PFSK-1 (cell line): ENCODE results near the gene DPP9.

ENCODE experiments used
- FOXP2 ChIP-seq: optimal IDR thresholded peaks from 2 replicates; pipeline ENCODE3; 2011; ENCODE audit warnings: borderline replicate concordance, control low read depth, inconsistent platforms; ENCODE audit not compliant: insufficient read depth; ENCODE audit errors: extremely low read length, extremely low read depth
- SIN3A ChIP-seq: IDR thresholded peaks from 2 replicates; pipeline ENCODE4 v1.6.1; 2012; ENCODE audit warnings: mild to moderate bottlenecking, low read length, moderate library complexity, borderline replicate concordance; ENCODE audit not compliant: insufficient read depth
- TAF1 ChIP-seq: IDR thresholded peaks from 2 replicates; pipeline ENCODE4 v1.6.1; 2012; ENCODE audit warnings: low read length, control low read depth, borderline replicate concordance; ENCODE audit not compliant: insufficient read depth
- TF ChIP-seq, protein P1 (sequence below), 2 experiments: IDR thresholded peaks; 2 replicates each; pipeline versions ENCODE4 v1.6.1 to v1.8.0; 2011 to 2012; ENCODE audit warnings: low read depth in 2 of 2, low read length in 2 of 2, control low read depth in 1 of 2, inconsistent platforms in 1 of 2, mild to moderate bottlenecking in 1 of 2, moderate library complexity in 1 of 2; ENCODE audit not compliant: insufficient read depth in 1 of 2

DPP9 gene

DNA sequence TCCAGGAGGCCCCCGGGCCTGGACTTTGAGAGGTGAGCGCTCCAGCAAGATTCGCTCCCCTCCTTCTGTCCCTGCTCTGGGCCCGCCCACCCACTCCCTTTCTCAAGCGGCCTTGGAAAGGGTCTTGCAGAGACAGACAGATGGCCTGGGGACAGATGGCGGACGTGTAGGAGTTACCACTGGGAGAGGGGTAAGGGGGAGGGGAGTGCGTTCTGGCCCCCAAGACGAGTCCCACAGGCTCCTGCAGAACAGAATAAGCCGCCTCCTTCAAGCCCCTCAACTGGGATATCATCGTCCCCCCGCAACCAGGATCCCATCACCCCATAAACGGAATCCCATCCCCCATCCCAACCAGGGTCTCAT, 87.9 kb downstream of the DPP9 start:
- no peak for TF ChIP-seq SIN3A
- TF ChIP-seq, protein P1, sequence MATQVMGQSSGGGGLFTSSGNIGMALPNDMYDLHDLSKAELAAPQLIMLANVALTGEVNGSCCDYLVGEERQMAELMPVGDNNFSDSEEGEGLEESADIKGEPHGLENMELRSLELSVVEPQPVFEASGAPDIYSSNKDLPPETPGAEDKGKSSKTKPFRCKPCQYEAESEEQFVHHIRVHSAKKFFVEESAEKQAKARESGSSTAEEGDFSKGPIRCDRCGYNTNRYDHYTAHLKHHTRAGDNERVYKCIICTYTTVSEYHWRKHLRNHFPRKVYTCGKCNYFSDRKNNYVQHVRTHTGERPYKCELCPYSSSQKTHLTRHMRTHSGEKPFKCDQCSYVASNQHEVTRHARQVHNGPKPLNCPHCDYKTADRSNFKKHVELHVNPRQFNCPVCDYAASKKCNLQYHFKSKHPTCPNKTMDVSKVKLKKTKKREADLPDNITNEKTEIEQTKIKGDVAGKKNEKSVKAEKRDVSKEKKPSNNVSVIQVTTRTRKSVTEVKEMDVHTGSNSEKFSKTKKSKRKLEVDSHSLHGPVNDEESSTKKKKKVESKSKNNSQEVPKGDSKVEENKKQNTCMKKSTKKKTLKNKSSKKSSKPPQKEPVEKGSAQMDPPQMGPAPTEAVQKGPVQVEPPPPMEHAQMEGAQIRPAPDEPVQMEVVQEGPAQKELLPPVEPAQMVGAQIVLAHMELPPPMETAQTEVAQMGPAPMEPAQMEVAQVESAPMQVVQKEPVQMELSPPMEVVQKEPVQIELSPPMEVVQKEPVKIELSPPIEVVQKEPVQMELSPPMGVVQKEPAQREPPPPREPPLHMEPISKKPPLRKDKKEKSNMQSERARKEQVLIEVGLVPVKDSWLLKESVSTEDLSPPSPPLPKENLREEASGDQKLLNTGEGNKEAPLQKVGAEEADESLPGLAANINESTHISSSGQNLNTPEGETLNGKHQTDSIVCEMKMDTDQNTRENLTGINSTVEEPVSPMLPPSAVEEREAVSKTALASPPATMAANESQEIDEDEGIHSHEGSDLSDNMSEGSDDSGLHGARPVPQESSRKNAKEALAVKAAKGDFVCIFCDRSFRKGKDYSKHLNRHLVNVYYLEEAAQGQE (IDR thresholded peaks at IDR 0.05; ENCODE audit: insufficient read depth in 1 of 2, low read depth in 2 of 2, low read length in 2 of 2): no peak

DNA sequence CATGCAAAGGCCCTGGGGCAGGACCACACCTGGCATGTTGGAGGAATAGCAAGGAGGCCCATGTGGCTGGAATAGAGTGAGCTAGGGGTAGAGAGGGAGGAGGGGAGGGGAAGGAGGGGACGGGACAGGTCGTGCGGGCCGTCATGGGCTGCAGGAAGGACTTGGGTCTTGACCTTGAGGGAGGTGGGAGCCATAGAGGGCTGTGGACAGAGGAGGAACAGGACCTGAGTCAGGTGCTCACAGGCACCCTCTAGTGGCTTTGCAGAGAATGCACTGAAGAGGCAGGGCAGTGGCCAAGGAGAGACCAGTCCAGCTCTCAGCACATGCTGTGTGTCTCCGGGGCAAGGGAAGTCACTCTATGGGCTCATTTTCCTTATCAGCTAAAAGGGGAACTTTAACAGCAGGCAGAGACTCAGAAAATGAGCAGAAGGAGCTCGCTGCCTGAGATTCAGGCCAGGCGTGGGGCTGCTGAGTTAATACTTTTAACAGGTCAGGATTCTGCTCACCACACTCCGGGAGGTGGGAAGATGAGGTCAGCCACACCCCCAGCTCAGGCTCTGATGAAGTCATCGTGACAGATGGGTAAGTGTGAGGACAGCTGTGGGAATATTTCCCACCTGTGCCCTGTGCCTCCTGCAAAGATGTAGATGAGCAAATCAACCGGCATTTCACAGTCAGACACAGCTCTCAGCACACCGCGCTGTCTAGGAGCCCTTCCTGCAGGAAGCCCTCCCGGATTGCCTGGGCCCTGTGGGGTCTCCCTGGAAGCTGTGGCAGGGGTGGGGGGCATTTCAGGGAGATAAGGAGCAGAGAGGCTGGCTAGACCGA, 90.3 kb downstream of the DPP9 start:
- peak; percentile 21 for TF ChIP-seq FOXP2
- TF ChIP-seq TAF1: no peak
- TF ChIP-seq, protein P1 (IDR thresholded peaks at IDR 0.05; ENCODE audit: insufficient read depth in 1 of 2, low read depth in 2 of 2, low read length in 2 of 2): 0 out of 4 replicates have a peak, but pooled peaks of 1 of the 2 experiments have one; percentile 27
